ENCODE results near the gene RRP9.
"Not testable (repeated sequence)": the region's sequence is repeated elsewhere in the genome, so short reads cannot be mapped to it uniquely, and the experiment has no call there.

The RRP9 gene

DNA sequence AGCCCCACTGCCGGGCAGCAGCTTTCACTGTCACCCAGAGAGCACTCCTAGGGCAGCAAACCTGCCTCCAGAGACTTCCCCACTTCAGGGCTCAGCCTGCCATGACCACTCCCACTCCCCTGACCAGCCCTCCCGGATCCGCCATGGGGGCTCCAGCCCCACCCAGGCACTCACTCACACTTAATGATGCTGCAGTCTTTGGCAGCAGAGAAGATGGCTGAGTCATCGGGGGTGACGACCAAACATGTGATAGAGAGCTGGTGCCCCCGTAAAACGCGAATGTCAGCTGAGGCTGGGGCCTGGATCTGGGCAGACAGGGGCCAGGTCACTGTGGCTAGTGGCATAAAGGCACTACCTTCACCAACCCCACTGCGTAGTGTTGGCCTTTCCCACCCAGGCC lies 4.7 kb downstream of the RRP9 start:
- no peak for DNase-seq

DNA sequence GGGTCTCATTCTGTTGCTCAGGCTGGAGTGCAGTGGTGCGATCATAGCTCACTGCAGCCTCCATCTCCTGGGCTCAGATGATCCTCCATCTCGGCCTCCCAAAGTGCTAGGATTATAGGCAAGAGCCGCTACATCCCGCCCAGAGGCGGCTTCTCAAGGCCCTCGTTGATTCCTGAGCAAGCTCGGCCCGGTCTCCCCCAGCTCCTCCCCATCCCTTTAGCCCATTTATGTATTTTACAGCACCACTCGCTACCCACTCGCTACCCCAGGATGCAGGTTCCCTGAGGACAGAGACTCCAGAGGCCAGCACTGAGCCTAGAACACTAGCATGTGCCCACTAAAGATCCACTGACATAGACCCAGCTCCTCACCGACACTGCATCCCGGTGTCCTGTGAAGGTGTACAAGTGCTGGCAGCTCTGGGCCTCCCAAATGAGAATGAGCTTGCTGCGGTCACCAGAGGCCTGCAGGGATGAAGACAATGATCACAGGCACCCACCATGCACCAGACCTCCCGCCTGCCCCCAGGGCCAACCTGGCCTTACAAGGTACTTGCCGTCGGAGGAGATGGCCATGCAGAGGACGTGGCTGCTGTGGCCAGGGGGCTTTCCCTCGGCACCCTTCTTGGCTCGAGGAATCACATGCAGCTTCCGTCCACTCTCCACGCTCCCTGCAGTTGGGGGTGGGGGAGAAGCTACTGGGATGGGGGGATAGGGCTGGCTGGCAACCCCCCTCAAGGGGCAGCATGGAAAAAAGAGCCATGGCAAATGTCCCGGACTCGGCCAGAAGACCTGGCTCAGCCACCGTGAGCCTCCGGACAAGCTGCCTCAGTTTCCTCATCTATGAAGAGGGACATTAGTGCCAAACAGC lies 5.6 kb downstream of the RRP9 start:
- DNase-seq, result no peak

DNA sequence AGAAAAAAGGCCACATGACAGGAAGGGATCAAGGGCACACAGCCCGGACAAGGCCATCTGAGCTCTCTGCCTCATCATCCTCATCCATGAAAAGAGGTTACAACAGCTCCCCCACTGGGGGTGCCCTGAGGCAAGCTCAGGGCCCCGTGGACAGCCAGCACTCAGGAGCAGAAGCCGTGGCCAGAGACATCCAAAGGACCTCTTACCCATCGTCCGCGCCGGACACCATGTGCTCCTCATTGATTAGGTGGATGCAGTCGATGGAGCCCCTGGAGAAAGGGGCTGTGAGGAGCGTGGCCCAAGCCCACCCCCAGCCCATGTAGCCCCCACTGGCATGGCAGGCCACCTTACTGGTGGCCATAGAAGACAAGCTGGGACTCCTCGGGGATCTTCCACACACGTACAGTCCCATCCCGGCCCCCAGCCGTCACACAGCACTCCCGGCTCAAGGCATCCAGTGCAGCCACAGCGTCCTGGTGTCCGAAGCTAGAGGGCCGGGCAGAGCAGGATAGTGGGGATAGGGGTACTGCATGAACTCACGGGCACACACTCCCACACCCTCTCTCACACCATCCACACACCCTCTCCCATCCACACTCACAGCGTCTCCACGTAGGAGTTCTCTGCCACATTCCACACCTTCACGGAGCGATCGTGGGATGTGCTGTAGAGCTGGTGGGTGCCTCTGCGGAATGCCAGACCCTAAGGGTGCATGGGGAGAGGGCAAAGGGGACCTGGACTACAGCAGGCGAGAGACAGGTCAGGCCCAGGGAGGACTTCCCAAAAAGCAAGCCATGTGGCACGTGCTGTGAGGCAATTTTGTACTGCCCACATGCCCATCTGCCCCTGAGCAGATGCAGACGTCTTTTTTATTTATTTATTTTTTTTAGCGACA lies 6.5 kb downstream of the RRP9 start:
- DNase-seq, result no peak

DNA sequence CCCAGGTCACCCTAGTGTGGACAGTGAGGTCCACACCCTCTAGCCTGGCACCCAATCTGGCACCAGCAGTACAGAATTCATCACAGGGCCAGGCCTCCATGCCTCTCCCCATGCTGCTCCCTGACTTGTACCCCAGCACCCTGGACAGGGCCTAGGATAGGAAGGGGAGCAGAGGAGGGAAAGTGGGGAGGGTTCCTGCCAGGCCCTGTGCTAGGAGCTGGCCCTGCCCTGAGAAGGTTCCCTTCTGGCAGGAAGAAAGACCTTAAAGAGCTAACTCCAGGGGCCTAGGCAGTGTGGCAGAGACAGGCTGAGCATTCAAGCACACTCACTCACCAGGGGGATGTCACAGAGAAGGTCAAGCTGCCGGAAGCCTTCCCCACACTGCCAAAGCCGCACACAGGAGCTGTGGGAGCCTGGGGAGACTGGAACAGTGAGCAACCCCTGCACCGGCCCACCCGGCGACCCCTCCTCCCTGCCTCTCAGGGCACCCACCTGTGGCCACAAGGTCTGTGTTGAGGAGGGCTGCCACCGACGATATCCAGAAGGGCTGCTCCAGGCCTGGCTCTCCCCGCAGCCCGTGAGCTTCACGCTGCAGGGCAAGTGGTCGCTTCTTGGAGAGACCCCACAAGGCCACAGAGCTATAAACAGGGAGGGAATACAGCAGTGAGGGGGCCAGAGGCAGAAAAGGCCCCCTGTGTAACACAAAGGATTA lies 7.4 kb downstream of the RRP9 start:
- DNase-seq, result no peak

DNA sequence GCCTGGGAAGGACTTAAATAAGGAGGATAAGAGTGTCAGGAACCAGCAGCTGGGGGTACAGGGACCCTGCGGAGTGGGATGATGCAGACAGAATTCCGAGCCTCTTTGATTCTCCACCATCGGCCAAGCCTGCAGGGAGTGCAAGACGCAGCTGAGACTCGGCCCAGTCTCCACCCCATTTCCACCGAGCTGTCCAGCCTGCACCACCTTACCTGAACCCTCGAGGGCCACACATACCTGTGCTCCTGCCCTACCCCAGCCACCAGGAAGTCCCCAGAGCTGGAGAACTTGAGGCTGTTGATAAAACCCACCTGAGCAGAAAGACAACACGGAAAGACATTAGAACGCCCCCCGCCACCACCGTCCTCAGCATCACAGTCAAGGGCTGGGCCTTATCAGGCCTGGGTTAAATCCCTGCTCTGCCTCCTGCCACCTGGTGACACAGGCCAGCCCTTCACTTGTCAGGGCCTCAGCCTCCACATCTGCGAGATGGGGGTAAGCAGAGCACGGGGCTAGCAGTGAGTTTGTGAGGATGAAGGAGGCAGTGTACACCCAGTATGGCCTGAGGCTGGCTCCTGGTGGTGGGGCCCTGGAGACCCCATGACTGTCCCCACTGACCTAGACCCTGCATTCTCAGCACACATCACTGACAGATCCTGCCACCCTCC lies 8.1 kb downstream of the RRP9 start:
- no peak for DNase-seq

DNA sequence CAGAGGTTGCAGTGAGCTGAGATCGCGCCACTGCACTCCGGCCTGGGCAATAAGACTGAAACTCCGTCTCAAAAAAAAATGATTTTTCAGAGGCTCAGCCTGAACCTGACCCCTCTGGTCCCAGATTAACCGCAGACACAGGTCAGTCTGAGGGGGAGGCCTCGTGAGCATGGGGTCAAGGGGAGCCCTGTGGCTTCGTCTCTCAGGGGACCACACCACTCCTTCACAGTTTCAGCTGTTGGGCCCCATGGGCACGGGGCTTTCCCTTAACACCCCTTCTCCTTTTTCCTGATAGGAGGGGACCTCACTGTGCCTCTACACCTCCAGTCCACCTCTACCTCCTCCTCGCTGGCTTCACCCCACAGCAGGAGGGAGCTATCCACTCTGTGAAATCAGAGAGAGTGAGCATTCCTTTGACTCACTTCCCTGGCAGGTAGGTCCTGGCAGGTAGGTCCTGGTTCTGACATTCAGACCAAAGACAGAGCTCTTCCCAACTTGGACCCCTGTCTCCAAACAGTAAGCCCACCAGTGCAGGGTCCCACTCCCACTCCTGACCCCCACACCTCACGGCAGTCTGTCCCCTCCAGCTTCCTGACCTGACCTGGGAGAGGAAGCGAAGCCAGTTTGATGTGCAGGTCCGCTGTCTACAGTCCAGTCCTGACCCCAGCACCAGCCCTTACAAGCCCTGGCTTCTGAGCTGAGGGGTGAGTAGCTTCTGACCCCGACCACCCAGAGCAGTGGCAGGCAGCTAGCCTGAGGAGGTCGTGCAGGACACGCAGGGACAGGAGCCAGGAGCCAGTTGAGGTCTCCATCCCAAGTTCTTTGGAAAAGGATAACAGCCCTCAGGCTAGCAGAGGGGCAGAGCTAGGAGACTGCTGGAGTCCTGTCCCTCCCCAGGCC lies 9.0 kb downstream of the RRP9 start:
- no peak for DNase-seq

DNA sequence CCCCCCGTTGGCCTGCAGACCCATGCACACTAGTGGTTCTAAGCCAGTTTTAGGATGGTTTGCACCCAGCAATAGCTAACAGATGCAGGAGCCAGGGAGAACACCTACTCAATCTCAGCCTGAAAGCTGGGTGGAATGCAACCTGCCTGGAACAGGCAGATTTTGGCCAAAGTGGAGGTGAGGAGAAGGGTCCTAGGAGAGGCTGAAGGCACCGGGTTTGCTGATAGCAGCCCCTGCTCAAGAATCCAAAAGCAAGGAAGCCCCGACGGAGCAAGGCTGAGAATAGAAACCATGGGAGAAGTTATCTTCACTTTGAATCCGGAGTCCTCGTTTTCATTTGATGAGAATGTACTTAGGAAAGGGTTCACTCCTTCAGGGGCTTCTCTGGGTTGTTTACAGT lies 9.9 kb downstream of the RRP9 start:
- DNase-seq, result no peak

DNA sequence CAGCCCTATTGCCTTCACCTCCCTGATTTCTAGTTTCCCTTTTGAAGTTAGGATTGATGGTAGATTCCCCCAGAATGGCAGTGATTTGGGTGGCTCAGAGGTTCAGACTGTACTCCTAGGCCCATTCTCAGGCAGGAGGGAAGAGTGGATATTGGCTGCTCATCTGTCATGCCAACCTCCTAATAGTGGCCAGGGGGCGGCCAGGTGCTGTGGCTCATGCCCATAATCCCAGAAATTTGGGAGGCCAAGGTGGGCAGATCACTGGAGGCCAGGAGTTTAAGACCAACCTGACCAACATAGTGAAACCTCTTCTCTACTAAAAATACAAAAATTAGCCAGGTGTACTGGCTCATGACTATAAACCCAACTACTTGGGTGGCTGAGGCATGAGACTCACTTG lies 11.3 kb downstream of the RRP9 start:
- no peak for DNase-seq

DNA sequence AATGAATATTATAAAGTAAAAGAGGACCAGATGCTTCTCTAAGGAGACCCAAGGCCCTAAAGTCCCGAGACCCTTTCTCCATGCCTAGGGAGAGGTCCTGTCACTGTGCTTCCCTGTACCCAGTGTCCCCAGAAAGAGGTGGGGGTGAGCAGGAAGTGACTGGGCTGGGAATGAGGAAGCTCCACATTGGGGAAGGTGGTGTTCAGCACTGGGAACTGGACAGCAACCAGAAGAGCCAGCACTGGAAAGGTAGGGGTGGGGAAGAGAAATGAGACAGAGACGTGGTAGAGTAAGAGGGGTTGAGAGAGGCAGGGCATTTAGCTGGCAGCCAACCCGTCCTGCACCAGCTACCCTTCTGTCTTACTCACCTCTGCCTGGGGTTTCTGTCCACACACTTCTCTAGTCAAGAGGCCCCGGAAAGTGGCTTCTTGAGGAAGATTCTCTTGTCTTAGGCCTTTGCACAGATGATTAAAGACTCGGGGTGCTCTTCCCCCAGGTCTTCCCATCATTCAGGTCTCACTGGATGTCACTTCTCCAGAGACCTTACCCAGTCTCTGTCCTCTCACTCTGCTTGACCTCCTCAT lies 12.2 kb downstream of the RRP9 start:
- peak; percentile 20 for DNase-seq

DNA sequence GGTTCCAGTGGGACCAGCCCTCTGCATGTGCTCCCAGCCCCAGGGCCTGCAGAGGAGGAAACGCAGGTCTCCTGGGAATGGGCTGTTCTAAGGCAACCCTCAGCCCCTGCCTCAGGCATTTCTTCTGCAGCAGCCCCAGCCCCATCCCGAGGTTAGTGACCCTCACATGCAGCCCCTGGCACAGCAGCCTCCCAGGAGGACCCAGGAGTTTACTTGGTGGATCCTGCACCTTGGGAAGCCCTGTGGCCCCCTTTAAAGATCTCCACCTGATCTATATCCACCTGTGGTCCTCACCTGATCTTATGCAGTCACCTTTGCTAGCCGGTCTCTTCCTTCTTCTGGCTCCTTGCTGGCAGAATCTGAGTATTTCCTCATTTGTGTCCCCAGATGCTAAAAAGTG lies 12.7 kb downstream of the RRP9 start:
- DNase-seq, result not testable (repeated sequence)

DNA sequence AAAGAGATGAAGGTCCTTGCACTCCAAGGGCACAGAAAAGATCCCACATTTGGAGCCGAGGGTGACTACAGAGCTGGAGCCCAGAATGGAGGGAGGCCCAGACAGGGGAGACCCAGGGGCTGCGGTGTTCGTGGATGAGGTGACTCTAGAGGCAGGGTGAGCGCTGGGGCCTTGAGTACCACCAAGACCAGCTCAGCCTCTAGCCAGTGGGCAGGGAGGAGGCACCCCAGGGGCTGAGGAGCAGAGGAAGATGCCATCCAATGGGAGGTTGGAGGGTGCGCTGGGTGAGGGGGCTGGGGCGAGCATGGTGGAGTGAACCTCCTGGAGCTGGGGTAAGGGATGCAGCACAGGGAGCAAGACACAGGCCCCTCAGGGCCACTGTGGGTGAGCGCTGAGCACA lies 13.3 kb downstream of the RRP9 start:
- DNase-seq, result no peak

DNA sequence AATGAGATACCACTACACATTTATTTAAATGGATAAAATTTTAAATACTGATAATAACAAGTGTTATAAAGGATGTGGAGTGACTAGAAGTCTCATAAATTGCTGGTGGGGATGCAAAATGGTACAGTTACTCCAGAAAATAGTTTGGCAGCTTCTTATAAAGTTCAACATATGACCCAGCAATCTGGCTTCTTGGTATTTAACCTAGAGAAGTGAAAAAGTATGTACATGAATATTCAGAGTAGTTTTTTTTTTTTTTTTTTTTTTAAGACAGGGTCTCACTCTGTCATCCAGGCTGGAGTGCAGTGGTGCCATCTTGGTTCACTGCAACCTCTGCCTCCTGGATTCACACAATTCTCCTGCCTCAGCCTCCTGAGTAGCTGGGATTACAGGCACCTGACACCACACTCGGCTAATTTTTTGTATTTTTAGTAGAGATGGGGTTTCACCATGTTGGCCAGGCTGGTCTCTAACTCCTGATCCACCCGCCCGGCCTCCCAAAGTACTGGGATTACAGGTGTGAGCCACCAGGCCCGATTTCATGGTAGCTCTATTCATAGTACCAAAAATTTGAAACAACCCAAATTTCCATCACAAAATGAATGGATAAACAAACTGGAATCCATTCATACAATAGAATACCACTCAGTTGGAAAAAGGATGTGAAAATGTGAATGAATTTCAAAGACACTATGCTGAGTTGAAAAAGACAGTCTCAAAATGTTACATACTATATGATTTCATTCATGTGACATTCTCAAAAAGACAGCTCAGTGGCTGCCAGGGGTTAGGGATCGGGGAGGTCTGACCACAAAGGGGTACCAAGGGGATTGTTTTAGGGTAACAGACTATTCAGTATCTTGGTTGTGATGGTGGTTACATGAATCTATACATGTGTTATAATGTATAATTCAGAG lies 14.4 kb downstream of the RRP9 start:
- no peak for DNase-seq

DNA sequence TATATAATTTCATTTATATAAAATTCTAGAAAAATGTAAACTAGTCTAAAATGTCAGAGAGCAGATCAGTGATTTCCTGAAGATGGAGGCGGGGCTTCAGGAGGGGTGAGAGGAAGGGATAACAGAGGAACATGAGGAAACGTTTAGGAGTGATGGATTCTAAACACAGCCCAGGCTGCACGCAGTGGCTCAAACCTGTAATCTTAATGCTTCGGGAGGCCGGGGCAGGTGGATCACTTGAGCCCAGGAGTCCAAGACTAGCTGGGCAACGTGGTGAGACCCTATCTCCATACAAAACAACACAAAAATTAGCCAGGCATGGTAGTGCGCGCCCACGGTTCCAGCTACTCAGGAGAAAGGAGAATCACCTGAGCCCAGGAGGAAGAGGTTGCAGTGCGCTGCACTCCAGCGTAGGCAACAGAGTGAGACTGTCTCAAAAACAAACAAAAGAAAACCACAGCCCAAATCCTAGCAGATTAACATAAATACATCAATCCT lies 20.6 kb downstream of the RRP9 start:
- no peak for DNase-seq

DNA sequence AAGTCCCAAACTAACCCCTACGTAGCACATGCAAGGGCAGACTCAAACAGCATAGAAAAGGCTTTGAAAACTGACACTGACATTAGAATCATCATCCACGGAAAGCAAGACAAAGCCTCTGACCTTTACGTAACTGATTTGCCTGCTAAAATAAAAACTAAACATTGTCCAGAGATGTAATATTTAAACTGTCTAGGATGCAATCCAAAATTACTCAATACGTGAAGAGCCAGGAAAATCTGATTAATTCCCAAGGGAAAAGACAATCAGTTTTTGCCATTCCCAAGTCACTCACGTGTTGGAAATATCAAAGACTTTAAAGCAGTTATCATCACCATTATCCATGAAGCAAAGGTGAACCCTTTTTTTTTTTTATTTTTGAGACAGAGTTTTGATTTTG lies 25.3 kb downstream of the RRP9 start:
- DNase-seq, result no peak

DNA sequence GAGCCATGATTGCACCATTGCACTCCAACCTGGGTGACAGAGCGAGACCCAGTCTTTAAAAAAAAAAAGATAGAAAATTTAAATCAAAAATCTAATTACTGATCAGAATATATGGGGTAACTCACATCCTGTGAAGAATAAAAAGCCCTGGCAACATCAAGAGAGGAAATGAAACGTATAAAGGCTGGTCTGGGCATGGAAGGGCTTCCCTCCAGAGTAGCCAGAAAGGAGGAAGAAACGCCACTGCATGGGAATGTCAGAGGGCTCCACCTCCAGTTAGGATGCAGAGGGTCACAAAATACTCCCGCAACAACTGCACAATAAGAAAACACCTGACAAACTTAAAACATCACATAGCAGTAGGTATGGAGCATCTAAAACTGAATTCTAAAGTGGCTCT lies 33.7 kb downstream of the RRP9 start:
- DNase-seq, result no peak

DNA sequence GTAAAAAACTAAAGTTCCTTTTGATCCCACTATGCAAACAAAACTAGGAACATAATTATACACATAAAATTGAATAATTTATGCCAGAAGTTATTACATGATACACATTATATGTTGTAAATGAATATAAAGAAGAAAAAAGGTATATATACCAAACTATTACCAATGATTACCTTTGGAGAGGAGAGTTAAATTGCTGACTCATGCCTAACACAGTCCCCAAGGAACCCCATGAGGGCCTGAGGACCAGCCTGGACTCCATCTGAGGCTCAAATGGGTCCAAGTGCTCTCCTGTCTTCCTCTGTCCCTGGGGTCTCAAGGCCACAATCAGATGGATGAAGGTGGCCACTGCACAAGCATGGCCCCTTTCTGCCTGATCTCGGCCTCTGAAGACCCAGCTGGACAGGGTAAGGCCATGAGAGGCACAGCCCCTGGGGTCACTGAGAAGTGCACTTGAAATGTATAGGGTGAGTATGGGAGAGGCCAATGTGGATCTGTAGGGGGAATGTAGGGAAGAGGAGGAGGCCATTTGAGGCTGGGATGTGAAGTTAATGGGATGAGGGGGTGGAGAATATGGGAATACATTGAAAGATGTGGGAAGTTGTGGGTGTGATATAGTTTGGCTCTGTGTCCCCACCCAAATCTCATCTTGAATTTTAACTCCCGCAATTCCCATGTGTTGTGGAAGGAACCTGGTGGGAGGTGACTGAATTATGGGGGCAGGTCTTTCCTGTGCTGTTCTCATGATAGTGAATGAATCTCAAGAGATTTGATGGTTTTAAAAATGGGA lies 37.5 kb downstream of the RRP9 start:
- DNase-seq, result no peak

DNA sequence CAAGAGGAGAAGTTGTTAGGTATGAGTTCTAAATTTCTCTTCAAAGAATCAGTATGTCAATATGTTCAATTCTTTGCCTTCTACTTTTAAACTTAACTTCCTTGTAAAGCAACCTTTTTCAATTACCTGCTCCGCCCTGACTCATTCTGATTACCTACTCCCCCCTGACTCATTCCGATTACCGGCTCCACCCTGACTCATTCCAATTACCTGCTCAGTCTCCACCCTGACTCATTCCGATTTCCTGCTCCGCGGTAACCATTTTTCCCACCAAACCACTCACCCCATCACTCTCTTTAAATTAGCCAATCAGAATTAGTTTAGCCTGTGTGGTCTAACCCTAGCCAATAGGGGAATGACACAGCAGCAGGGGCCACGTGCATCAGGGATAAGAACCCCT lies 39.3 kb downstream of the RRP9 start:
- DNase-seq, result not testable (repeated sequence)

DNA sequence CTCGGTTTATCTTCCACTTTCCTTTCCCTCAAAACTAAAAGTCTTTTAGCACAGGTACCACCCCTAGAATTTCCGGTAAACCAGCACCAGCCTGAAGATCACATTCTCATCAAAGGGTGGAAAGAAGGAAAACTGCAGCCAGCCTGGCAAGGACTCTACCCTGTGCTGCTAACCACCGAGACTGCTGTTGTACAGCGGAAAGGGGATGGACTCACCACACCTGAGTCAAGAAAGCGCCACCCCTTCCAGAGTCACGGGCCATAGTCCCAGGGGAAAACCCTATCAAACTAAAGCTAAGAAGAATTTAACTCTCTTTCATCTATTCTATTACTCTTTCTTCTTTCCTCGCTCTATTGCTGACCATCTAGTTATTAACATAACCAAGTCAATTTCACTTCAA lies 41.7 kb downstream of the RRP9 start:
- DNase-seq, result not testable (repeated sequence)

DNA sequence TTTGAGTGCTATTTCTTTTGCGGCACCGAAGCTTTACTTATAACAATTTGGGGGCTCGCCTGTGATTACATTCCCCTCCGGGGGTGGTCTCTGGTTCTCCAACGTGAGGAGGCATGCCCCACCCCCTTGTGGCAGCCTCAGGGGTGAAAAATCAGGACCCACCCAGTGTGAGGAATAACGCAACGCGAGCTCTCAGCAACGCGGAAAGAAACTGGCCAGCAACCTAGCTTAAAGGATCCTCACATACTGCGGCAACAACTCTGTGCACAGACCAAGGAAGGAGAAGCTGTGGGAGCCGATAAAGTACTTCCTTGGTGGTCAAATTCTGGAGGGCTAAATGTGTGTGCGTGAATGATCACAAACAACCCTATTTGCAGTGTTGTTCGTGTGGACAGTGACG lies 44.3 kb downstream of the RRP9 start:
- DNase-seq, result no peak
